HepG2 (cell line): Measurements from ENCODE around the gene UST. TPM values are rescaled to one million over a fixed set of nuclear protein-coding genes. Genes with fewer than 3 reads are reported as not detected.
"Not testable (repeated sequence)": the region's sequence is repeated elsewhere in the genome, so short reads cannot be mapped to it uniquely, and the experiment has no call there.

Experiments
- ATAC-seq: fragments of 200-7000 bp; cut with Tn5 transposase; 3 replicates; pipeline ENCODE4 v1.9.1; 2020; ENCODE audit warnings: mild to moderate bottlenecking, moderate library complexity
- BruUV-seq: library from RNA; stranded (reverse); fragments of 400-500 nt; replicated peaks from 2 replicates; lab custom pipeline; 2021; lab: Mats Ljungman, UMichigan
- CTCF ChIA-PET: fragments of 300-600 bp; formaldehyde crosslinking; extraction: SDS; loops from one replicate; lab custom pipeline; 2021; ENCODE audit warnings: low total read pairs, inconsistent platforms, low intra/inter-chr PET ratio; lab: Yijun Ruan, JAX
- POLR2A ChIA-PET: fragments of 350-600 bp; sonication (Branson Sonifier 250); formaldehyde crosslinking; loops from one replicate; lab custom pipeline; 2020; ENCODE audit warnings: antibody characterized with exemption, inconsistent platforms; lab: Yijun Ruan, JAX
- DNase-seq: peaks from one replicate; pipeline ENCODE4 v3.0.0-alpha.2; 2015; ENCODE audit warnings: low spot score
- FAIRE-seq: peaks from 3 replicates; lab custom pipeline; 2011; peaks lifted over from hg19 to GRCh38; lab: Jason Lieb, UNC
- H2AFZ ChIP-seq: one replicate; pipeline ENCODE4 v1.6.1; 2011; ENCODE audit warnings: low read length, inconsistent platforms
- H3K27ac ChIP-seq: fragments of 300-600 bp; 3 replicates; pipeline ENCODE4 v1.8.0; 2011; ENCODE audit warnings: mixed run types, mild to moderate bottlenecking, mixed read lengths, low read length, inconsistent platforms; ENCODE audit not compliant: insufficient read depth; ENCODE audit errors: extremely low read length
- H3K27me3 ChIP-seq, 2 experiments: fragments of 200-600 bp in 1 of 2; 2 replicates in 1 of 2; 3 replicates in 1 of 2; pipeline versions ENCODE4 v1.6.0 to v1.8.0; 2011; ENCODE audit warnings: low read length in 2 of 2, mild to moderate bottlenecking in 2 of 2, moderate library complexity in 2 of 2, inconsistent platforms in 1 of 2; ENCODE audit not compliant: insufficient read depth in 2 of 2, control insufficient read depth in 1 of 2
- H3K36me3 ChIP-seq, 2 experiments: fragments of 200-600 bp in 1 of 2; replicated peaks in 1 of 2; 2 replicates in 1 of 2; 3 replicates in 1 of 2; pipeline versions ENCODE4 v1.5.1 to v1.8.0; 2011; ENCODE audit warnings: low read length in 2 of 2, inconsistent platforms in 1 of 2; ENCODE audit not compliant: insufficient read depth in 2 of 2, control insufficient read depth in 1 of 2
- H3K4me1 ChIP-seq: 2 replicates; pipeline ENCODE4 v1.5.1; 2012; ENCODE audit warnings: low read length, inconsistent platforms; ENCODE audit not compliant: insufficient read depth
- H3K4me2 ChIP-seq: 2 replicates; pipeline ENCODE4 v1.6.0; 2011; ENCODE audit warnings: low read depth, low read length, inconsistent platforms
- H3K4me3 ChIP-seq, 3 experiments: fragments of 200-600 bp in 1 of 3; sonication (generic), shearing (Covaris generic) in 1 of 3; replicated peaks in 1 of 3; 2 replicates each; pipeline ENCODE4 v1.5.1; 2011 to 2016; ENCODE audit warnings: low read length in 3 of 3, inconsistent platforms in 2 of 3, low read depth in 2 of 3, mild to moderate bottlenecking in 2 of 3, control low read depth in 1 of 3, mixed read lengths in 1 of 3; ENCODE audit not compliant: insufficient read depth in 1 of 3
- H3K79me2 ChIP-seq: one replicate; pipeline ENCODE4 v1.6.1; 2011; ENCODE audit warnings: low read length, inconsistent platforms; ENCODE audit not compliant: insufficient read depth
- H3K9ac ChIP-seq: 2 replicates; pipeline ENCODE4 v1.6.0; 2011; ENCODE audit warnings: mild to moderate bottlenecking, low read depth, low read length, inconsistent platforms; ENCODE audit not compliant: insufficient read depth
- H3K9me3 ChIP-seq: 2 replicates; pipeline ENCODE4 v1.5.1; 2012; ENCODE audit warnings: mild to moderate bottlenecking, low read length
- H4K20me1 ChIP-seq: 2 replicates; pipeline ENCODE4 v1.6.0; 2011; ENCODE audit warnings: inconsistent platforms, mild to moderate bottlenecking, low read length, moderate library complexity; ENCODE audit not compliant: insufficient read depth
- BRCA1 ChIP-seq: sonication (generic); formaldehyde crosslinking; IDR thresholded peaks from 2 replicates; pipeline ENCODE4 v1.4.0; 2020; ENCODE audit warnings: missing genetic modification reagents
- ETV5 ChIP-seq: IDR thresholded peaks from 2 replicates; pipeline ENCODE4 v1.6.1; 2018; ENCODE audit warnings: missing biosample characterization, missing genetic modification reagents, inconsistent platforms, borderline replicate concordance
- SAFB2 ChIP-seq: sonication (generic); formaldehyde crosslinking; IDR thresholded peaks from 2 replicates; pipeline ENCODE4 v1.5.1; 2020; ENCODE audit warnings: missing genetic modification reagents, low read depth, mild to moderate bottlenecking, borderline replicate concordance
- SMAD3 ChIP-seq: sonication (generic); formaldehyde crosslinking; IDR thresholded peaks from 2 replicates; pipeline ENCODE4 v1.4.0; 2020; ENCODE audit warnings: missing genetic modification reagents
- ZNF430 ChIP-seq: sonication (generic); formaldehyde crosslinking; IDR thresholded peaks from 2 replicates; pipeline ENCODE4 v1.9.0; 2021; ENCODE audit warnings: mild to moderate bottlenecking, missing genetic modification reagents
- WGBS: methylation state at CpG from one replicate; pipeline ENCODE4 v1.1.6; 2017; ENCODE audit warnings: low lambda C conversion rate; 5-methylcytosine and 5-hydroxymethylcytosine counted together
- in situ Hi-C: cut with HindIII; loops from 2 replicates; pipeline ENCODE4 v1.10.0; 2017; ENCODE audit warnings: low pct_unique_long_range_greater_than_20kb; ENCODE audit not compliant: extremely low pct_ligation_motif_present
- intact Hi-C: fragments of 100-400 bp; cut with micrococcal nuclease; formaldehyde crosslinking; loops from one replicate; pipeline ENCODE4 v1.10.0; 2022; ENCODE audit not compliant: unreplicated experiment
- polyA plus RNA-seq, 8 experiments: library from polyadenylated mRNA; depleted of rRNA in 3 of 8; stranded (reverse) in 7 of 8; unstranded in 1 of 8; fragments of >200 nt; fragmentation: Illumina TruSeq in 4 of 8; extraction: Trizol in 4 of 8; gene quantifications; 2 replicates each; pipeline versions ENCODE4 v1.2.1 to v1.2.3, GENCODE V29; 2011 to 2016; ENCODE audit warnings: low read depth in 4 of 8, missing spikeins in 1 of 8, mixed read lengths in 1 of 8; ENCODE audit not compliant: insufficient read depth in 1 of 8
- total RNA-seq, 5 experiments: library from RNA; depleted of rRNA; stranded (reverse); fragments of >200 nt; fragmentation: Illumina TruSeq; extraction: Trizol; gene quantifications; 2 replicates each; pipeline ENCODE4 v1.2.3, GENCODE V29; 2016; ENCODE audit warnings: low read depth in 1 of 5
- TF ChIP-seq, protein P1 (sequence below): IDR thresholded peaks from 2 replicates; pipeline ENCODE4 v1.6.1; 2018; ENCODE audit warnings: missing genetic modification reagents, mild to moderate bottlenecking, missing compliant biosample characterization

UST gene
- total and polyA plus RNA-seq, 2 of the 13 experiments (the other 11 are each of a cell fraction or from before 2014, with no cell fraction given), result 0.27 TPM; not detected in 1

DNA sequence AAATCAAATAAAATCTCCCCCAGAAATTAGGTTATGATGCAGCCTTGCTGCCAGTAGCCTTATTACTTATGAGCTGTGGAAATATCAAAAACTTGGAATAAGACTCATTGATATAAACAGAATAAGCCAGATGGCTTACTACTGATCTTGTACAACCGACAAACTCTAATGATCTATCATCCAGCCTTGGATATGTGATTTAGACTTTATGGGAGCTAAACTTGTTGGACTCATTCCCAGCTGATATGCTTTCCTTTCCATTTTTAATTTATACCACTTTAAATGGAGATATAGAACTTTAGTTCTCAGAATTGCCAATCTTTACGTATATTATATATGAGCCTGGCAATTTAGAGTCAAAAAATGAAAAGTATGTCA, 5.0 kb downstream of the UST start:
- ATAC-seq (no peak), FAIRE-seq (no peak), DNase-seq (no peak)
- Histone ChIP-seq H2AFZ (no peak overlapping the region), H3K4me2 (no peak overlapping the region), H3K4me1 (no peaks in the 10 kb centered on the region), H4K20me1 (no peaks in the 10 kb centered on the region), H3K36me3 (no peaks in the 10 kb centered on the region), H3K4me3 (no peak overlapping the region), H3K27ac (no peak overlapping the region), H3K79me2 (no peaks in the 10 kb centered on the region), H3K27me3 (peaks cover 11 to 40% of the 10 kb centered on the region in 2 experiments), H3K9ac (no peak overlapping the region), H3K9me3 (no peaks in the 10 kb centered on the region)
- POLR2A ChIA-PET, result no interaction called here
- in situ Hi-C loops, result no loop called here
- no TSS peak for BruUV-seq
- WGBS, result 4% methylated on average over 2 of the region's 2 CpGs
- TF ChIP-seq, protein P1, sequence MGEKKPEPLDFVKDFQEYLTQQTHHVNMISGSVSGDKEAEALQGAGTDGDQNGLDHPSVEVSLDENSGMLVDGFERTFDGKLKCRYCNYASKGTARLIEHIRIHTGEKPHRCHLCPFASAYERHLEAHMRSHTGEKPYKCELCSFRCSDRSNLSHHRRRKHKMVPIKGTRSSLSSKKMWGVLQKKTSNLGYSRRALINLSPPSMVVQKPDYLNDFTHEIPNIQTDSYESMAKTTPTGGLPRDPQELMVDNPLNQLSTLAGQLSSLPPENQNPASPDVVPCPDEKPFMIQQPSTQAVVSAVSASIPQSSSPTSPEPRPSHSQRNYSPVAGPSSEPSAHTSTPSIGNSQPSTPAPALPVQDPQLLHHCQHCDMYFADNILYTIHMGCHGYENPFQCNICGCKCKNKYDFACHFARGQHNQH (CRISPR knock-in tag), result no peak
- TF ChIP-seq SAFB2 (CRISPR knock-in tag) (no peak), ETV5 (CRISPR knock-in tag) (no peak), SMAD3 (CRISPR knock-in tag) (no peak), ZNF430 (no peak), BRCA1 (CRISPR knock-in tag) (no peak)
- CTCF ChIA-PET, result no interaction called here
- intact Hi-C loops, result no loop called here

DNA sequence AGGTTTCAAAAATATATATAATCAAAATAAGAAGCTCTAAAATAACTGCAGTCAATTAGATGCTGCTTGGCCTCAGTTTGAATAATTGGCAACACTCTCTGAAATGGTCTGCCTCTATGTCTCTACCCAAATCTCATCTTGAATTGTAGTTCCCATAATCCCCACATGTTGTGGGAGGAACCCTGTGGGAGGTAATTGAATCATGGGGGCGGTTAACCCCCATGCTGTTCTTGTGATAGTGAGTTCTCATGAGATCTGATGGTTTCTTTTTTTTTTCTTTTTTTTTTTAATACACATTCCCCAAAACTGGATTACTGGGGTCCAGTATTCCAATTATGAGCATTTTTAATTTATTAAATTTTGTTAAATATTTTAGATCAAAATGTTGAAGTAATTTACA, 8.5 kb downstream of the UST start:
- H3K27ac ChIP-seq, H3K36me3 ChIP-seq, H3K9ac ChIP-seq, H2AFZ ChIP-seq, H3K4me1 ChIP-seq, H3K4me2 ChIP-seq, H3K9me3 ChIP-seq, H3K79me2 ChIP-seq, DNase-seq, in situ Hi-C loops, BruUV-seq, intact Hi-C loops, ATAC-seq, H4K20me1 ChIP-seq, POLR2A ChIA-PET, FAIRE-seq, H3K4me3 ChIP-seq, CTCF ChIA-PET: not testable (repeated sequence)
- peaks cover 0 to 13% of the 10 kb centered on the region in 2 experiments; a peak in 2 of 5 replicates for H3K27me3 ChIP-seq
- WGBS, result 3% methylated on average over 1 of the region's 1 CpG
